Measurements from ENCODE around the gene TK2.

The TK2 gene

GRCh38 chr16:66484453-66485213, 65.3 kb downstream of the TK2 start:
- no peak overlapping the region for H3K4me3 ChIP-seq (ENCODE audit: low read depth, low read length)
- peak; percentile 15; the same call in 1 of the 2 replicates for TF ChIP-seq CTCF (IDR thresholded peaks at IDR 0.05; ENCODE audit: borderline replicate concordance, insufficient read depth, low read depth, low read length)

DNA sequence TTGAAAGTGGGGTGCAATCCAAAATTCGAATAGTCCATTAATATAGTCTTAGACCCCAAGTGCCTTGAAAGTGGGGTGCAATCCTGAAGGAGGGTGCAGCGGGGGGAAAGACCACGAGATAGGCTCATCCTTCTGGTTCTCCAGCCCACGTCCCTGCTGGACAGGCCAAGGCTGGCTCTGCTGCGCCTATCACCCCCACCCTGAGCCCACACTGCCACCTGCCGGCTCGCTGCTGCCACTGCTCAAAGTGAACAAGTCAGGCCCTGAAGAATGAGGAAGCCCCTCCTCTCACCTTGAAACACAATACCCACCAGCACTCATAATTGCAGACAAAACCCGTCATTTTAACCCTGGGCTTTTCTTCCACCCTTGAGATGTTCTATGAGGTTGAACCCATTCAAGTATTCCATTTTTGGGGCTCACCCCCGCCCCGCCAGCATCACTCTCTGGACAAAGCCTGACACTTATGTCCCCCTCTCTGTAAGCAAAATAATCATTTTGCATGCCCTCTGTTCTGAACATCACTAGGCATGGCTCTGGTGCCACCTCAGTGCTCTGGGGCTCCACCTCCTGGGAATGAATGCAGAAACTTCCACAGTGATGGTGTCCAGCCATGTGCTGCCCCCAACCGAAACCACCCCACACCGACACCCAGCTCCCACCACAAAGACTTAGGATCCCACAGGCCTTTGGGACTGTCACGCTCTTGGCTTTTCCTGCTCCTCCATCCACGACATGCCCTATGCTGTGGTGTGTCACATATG, 66.1 kb downstream of the TK2 start:
- peak; percentile 96 for TF ChIP-seq CTCF (IDR thresholded peaks at IDR 0.05; ENCODE audit: borderline replicate concordance, insufficient read depth, low read depth, low read length)
- H3K4me3 ChIP-seq (ENCODE audit: low read depth, low read length) = no peak overlapping the region

GRCh38 chr16:66481943-66482390, 68.0 kb downstream of the TK2 start:
- no peak overlapping the region for H3K4me3 ChIP-seq (ENCODE audit: low read depth, low read length)
- no peak for TF ChIP-seq CTCF (IDR thresholded peaks at IDR 0.05; ENCODE audit: borderline replicate concordance, insufficient read depth, low read depth, low read length)

- H3K4me3 ChIP-seq (ENCODE audit: low read depth, low read length) = no peak overlapping the region
- no peak for TF ChIP-seq CTCF (IDR thresholded peaks at IDR 0.05; ENCODE audit: borderline replicate concordance, insufficient read depth, low read depth, low read length)
Observed at GRCh38 chr16:66481081-66481942, 68.6 kb downstream of the TK2 start.

- H3K4me3 ChIP-seq (ENCODE audit: low read depth, low read length) = no peak overlapping the region
- no peak for TF ChIP-seq CTCF (IDR thresholded peaks at IDR 0.05; ENCODE audit: borderline replicate concordance, insufficient read depth, low read depth, low read length)
Observed at GRCh38 chr16:66480265-66481080, 69.4 kb downstream of the TK2 start.

GRCh38 chr16:66479661-66480264, 70.2 kb downstream of the TK2 start:
- no peak for TF ChIP-seq CTCF (IDR thresholded peaks at IDR 0.05; ENCODE audit: borderline replicate concordance, insufficient read depth, low read depth, low read length)

More at GRCh38 chr16:66479661-66480264, 70.2 kb downstream of the TK2 start:
- H3K4me3 ChIP-seq (ENCODE audit: low read depth, low read length) = no peak overlapping the region

Data from GM12875 (cell line).